NCI-H510A treated with DMSO at 0.1 percent for 48 hours (cell line): Measurements from ENCODE around the gene KCNN3.

Source experiments
- DNase-seq: peaks from one replicate; lab custom pipeline; 2025; lab: John Stamatoyannopoulos, UW

The KCNN3 gene

DNA sequence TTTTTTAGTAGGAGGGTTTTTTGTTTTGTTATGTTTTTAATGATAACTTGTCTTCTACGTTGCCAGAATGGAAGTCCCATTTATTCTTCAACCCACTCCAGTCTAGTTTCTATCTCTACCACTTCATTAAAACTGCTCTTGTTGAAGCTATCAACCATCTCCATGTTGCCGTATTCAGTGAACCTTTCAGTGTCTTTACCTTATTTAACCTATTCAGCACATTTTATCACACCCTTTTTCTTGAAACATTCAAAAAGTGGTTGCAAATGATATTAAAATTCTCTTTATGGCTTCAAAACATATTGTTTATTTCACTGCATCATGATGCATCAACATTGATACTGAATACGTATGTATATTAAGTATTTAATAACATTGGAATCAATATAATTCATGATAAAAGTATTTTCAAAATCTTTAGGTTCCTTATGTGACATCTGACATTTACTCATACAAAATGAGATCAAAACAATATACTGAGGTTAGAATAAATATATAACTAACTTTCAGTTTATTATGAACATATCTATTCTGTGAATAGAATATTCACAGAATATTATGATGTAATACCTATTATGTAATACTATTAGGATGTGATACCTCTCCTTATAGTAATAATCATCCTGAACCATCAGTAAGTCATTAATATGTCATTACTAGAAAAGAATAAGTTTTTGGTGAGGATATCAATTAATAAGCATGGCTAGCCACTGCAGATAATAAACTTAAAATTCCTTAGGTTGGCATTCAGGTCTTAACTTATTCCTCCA lies 210.1 kb downstream of the KCNN3 start:
- no peak for DNase-seq

DNA sequence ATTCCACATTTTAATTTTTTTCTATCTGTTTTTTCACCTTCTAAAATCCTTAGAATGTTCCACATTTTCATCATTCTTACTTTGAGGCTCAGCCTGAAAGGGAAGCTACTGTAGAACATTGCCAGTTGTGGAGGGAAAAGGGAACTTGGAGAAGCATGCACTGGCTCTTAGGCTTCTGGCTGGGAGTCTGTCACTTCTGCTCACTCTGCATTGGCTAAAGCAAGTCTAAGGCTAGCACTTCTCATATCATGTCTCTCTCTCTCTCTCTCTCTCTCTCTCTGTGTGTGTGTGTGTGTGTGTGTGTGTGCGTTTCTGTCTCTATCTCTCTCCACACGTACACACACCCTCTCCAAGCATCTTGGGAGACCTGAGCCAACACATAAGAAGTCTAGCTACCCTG lies 212.5 kb downstream of the KCNN3 start:
- no peak for DNase-seq

DNA sequence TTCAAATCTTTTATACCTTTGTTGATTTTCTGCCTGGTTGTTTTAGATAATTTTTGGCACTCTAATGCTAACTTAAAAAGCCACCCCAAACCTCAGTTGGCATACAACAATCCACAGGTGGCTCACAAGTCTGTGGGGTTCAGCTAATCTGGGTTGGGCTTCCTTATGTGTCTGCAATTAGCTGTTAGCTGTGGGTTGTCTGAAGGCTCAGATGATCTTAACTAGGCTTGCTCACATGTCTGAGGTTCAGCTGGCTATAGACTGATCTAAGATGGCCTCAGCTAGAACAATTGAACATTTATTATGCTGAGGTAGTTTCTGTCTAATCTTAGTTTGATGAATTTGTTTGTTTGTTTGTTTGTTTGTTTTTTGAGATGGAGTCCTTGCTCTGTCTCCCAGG lies 217.2 kb downstream of the KCNN3 start:
- DNase-seq = no peak
